ENCODE results near the gene TIAM1.

GRCh38 chr21:31335957-31336738, 7.9 kb downstream of the TIAM1 start:
- TF ChIP-seq CTCF (IDR thresholded peaks at IDR 0.05) (no peak), POLR2AphosphoS5 (IDR thresholded peaks at IDR 0.05) (no peak), POLR2A (IDR thresholded peaks at IDR 0.05) (no peak)

Measured in stomach (tissue), 4 donors.